ENCODE measurements around the gene SCYL3.

- TF ChIP-seq CTCF (IDR thresholded peaks at IDR 0.05; ENCODE audit: low read depth, low read length): peak; percentile 3
- TF ChIP-seq POLR2A (IDR thresholded peaks at IDR 0.05; ENCODE audit: extremely low read depth, insufficient read length): no peak
- no peak for TF ChIP-seq MAX (IDR thresholded peaks at IDR 0.05; ENCODE audit: low read depth, low read length)
Measured at GRCh38 chr1:169809370-169810095, 84.2 kb downstream of the SCYL3 start.

Data from NB4 (cell line).